ENCODE measurements around the gene SERINC4.

SERINC4 gene

DNA sequence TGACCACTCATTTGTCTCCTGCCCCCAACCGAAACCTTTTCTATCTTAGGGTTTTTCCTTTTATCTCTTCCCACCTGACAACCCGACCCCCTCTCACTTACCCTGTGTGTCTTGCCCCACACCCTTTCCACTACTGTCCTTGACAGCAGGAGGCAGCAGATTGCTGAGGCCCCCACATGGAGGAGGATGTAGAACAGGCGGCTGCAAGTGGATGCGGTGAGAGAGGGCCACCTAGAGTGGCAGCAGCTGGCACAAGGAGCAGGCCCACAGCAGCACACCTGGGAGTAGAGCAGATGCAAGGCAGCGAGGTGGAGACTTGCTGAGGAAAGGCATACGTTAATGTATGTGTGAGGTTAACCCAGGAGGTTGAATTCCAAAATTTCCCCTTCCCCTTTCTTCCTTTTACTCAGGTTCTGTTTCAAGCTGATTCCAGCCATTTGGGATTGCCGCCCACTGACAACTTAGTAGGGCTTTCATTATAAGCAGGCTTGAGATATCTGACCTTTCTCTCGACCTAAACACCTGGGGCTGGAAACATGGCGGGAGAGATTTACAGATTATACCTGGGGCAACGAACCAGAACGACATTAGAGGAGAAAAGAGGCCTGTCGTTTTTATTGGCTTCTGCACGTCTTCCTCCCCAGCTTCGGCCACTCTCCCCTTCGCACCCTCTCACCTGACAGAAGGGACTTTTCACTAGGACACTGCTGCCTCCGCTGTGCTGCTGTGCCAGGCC is 643 bp downstream of the SERINC4 start:
- FAIRE-seq (no peak), DNase-seq (ENCODE audit: low spot score) (no peak)

- DNase-seq (ENCODE audit: low spot score) (no peak), FAIRE-seq (no peak)
These were observed 3.5 kb downstream of the SERINC4 start for GRCh38 chr15:43796566-43796965.

- DNase-seq (ENCODE audit: low spot score) = no peak
- no peak for FAIRE-seq
These were observed 4.0 kb downstream of the SERINC4 start for GRCh38 chr15:43795997-43796396.

DNA sequence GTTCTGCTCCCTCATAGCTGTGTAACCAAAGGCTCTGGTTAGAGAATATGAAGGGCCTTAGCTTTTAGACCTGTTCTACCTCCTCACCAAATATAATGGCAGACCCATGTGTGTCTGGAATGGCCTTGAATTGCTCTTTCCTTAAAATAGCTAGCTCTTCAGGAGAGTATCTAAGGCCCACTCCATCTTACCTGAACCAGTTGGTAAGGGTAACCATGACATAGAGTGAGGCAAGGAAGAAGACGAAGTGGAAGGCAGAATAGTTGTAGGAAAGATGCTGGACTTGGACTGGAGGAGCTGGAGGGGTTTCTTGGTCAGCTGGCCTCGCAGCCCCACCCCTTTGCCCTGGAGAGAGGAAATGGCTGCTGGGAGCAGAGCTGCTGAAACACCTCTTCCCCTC is 4.8 kb downstream of the SERINC4 start:
- FAIRE-seq (no peak), DNase-seq (ENCODE audit: low spot score) (no peak)

DNA sequence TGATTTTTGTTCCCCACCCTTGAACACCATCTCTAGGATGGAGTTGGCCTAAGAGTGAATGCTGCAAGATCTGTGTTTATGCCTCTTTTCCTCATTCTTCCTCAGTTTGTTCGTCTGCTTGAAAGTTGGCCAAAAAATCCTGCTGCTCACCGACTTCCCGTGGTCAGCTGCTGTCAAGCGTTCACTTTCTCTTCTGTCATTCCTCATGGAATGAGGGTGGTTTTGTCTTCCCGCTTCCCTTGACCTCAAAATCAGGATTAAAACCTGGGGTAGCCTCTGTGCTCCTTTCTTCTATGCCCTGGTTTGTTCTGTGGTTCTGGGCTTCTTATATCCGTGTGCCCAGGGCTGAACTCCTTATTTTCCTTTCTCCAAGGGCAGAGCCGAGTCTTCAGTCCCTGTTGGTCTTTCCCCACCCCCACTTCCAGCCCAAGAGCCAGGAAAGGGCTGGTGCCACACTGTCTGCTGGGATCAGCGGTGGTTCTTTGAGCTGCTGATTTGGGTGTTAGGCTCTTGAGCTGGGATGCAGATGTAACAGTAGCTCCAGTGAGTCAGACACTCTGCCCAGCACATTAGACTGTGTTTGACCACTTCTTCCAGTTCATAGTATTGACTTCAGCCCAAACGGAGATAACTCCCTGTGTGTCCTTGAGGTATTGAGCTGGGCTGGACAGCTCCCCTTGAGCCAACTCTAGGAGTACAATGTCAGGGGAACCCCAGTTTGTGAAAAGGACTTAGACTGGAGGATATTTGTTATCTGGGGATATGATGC is 5.6 kb downstream of the SERINC4 start:
- DNase-seq (ENCODE audit: low spot score) (no peak), FAIRE-seq (no peak)

GRCh38 chr15:43793647-43794046 is 6.4 kb downstream of the SERINC4 start:
- no peak for DNase-seq (ENCODE audit: low spot score)

DNA sequence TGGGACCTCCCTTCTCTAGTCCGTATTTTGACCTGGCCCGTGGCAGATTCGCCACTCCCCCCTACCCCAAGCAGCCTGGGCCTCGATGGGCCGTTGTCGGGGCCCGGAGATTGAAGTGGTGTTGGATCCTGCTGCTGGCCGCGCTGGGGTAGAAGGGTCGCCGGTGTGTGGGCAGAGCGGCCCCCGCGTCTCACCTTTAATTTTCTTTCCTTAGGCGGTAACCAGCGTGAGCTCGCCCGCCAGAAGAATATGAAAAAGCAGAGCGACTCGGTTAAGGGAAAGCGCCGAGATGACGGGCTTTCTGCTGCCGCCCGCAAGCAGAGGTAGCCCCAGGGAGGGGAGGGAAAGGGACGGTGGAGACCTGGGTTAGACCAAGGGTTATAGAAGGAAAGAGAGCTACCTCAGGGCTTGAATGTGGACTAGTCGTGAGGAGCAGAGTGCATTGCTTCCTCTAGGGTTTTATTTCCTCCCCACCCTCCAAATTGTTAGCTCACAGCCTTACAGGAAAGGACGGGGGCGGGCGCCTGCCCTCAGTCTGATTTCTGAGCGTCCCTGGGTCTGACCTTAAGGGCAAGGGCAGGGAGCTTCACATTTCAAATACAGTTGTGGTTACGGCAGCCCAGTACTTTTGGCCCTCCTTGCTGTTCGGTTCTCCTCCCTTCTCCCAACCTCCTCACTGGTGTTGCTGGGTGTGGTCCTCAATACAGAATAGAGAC is 7.1 kb downstream of the SERINC4 start:
- FAIRE-seq = no peak
- peak; percentile 25 for DNase-seq (ENCODE audit: low spot score)

More at GRCh38 chr15:43793647-43794046, 6.4 kb downstream of the SERINC4 start:
- no peak for FAIRE-seq

DNA sequence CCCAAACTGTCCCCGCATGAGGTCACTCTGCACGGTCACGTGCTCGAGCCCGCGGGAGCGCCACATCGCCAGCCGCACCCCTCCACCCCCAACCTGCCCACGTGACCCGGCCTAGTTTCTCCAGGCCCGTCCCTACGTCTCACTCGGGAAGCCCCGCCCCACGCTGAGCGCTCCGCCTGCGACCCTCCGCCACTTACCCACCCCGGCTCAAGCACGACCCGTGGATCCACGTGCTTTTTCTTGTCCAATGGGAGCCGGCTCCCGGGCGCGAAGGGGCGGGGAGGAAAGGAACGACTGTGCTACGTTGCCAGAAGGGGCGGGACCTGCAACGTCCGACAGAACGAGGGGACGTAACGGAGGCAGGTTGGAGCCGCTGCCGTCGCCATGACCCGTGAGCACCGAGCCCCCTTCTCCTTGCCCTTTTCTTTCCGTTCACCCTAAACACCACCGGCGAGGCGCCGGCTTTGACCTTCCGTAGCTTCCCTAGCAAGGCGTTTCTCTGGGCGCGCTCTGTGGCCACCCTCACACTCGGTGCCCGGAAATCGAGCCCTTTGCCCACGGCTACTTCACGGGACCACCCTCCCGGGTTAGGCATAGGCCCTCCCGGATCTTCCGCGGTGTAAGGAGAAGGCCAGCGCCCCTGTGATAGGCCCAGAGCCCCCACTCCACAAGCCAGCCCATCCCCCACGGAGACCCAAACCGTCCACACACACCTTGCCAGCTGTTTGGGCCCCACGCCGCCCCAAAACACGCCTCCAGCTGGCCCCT is 7.8 kb downstream of the SERINC4 start, which contains the start of gene SERF2:
SERF2 (plus strand) TSS at position 328 of the 768 bp plus-strand sequence; CDS start at position 385, 57 bp downstream.
- peak; percentile 67 for FAIRE-seq
- DNase-seq (ENCODE audit: low spot score) = peak; percentile 99

DNA sequence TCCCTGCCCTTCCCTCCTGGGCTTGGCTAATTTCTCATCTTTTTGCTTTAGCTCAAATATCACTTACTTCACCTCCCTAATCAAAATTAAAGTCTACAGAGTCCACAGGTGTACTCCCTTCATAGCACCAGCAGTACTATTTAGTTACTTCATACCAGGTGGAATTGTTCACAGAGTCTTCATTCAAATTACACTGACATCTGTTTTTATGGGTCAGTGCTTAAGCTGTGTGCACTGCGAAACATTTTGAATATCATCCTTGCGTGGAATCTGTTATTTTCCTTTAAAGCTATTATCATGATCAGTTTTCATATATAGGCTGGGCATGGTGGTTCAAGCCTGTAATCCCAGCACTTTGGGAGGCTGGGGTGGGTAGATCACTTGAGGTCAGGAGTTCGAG is 10.6 kb downstream of the SERINC4 start:
- FAIRE-seq (no peak), DNase-seq (ENCODE audit: low spot score) (no peak)

- FAIRE-seq (no peak), DNase-seq (ENCODE audit: low spot score) (no peak)
These were observed 21.0 kb downstream of the SERINC4 start for GRCh38 chr15:43779016-43779415.

- DNase-seq (ENCODE audit: low spot score) (no peak), FAIRE-seq (no peak)
These were observed 22.6 kb downstream of the SERINC4 start for GRCh38 chr15:43777267-43777914.

GRCh38 chr15:43776718-43777266 is 23.2 kb downstream of the SERINC4 start, which contains the start of gene ELL3:
ELL3 (minus strand) TSS chr15:43776966; CDS start chr15:43776901, 65 bp downstream.
- no peak for FAIRE-seq

GRCh38 chr15:43776101-43776717 is 23.8 kb downstream of the SERINC4 start:
- FAIRE-seq (no peak), DNase-seq (ENCODE audit: low spot score) (no peak)

More at GRCh38 chr15:43776718-43777266, 23.2 kb downstream of the SERINC4 start, which contains the start of gene ELL3:
- DNase-seq (ENCODE audit: low spot score) = no peak

DNA sequence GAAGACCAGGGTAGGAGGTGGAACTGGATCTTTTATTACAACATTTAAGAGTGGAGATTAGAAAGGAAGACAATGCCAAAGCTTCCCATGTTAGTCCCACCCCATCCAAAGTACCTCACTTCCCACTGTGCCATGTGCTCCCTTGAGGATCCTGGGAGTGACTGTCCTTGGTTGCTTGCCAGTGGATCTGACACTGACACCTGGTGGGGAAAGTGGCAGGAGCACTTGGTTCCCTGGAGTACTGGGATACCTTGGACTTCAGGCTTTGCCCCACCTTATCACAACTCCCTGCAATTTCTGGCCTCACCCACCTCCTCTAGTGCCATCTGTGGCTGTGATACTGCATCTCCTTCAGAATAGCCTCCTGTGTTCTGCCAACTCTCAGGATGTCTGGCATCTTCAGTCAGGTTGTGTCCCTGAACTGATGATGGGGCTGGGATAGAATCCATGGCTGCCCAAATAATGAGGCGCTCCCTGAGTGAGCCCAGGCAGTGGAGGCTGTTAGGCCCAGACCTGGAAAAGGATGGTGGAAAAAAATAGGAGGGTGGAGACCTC is 24.5 kb downstream of the SERINC4 start:
- no peak for FAIRE-seq

GRCh38 chr15:43774062-43774461 is 26.0 kb downstream of the SERINC4 start:
- DNase-seq (ENCODE audit: low spot score) = no peak
- no peak for FAIRE-seq

More for the DNA sequence above, 24.5 kb downstream of the SERINC4 start:
- DNase-seq (ENCODE audit: low spot score) = peak; percentile 49

DNA sequence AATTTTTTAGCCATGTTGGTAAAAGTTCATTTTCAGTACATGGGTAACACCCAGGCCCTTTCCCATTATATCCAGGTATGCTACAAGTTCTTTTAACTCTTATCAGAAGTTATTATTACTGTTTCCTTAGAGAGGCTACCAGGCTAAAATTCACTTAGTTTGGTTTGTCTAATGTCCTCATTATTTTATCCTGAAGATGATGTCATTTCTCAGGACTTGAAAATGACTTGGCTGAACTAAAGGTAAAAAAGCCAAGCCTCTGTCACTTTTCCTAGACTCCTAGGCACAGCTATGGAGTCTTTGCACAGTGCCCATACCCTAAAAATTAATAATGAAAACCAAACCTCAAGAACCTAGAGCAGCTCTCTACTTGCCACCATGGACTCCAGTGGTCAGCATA is 27.4 kb downstream of the SERINC4 start:
- FAIRE-seq (no peak), DNase-seq (ENCODE audit: low spot score) (no peak)

GRCh38 chr15:43771816-43772215 is 28.2 kb downstream of the SERINC4 start:
- FAIRE-seq (no peak), DNase-seq (ENCODE audit: low spot score) (no peak)

DNA sequence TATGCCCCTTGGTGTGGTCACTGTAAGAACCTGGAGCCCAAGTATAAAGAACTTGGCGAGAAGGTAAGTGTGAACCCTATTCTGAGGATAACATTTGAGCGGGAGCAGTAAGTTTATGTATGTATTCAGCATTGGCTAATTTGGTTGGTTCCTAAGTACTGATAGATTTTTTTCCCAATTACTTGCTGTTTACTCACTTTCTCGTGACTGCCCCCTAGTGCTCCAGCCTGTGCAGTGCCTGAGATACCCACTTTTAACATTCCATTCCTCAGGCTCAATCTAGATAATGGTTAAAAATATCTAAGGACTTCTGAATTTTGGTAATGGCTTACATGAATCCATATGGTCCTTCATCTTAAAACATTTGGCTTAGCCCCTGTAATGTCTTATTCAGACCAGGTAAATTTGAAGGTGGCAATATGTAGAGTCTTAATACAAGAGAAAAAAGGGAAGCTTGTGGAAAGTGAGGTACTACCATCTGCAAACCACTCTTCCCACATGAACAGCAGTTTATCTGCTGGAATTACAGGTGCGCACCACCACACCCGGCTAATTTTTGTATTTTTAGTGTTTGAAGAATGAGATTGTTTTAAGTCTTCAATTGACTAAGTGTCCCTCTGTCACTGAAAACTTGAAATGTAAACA is 30.3 kb downstream of the SERINC4 start:
- FAIRE-seq (no peak), DNase-seq (ENCODE audit: low spot score) (peak; percentile 56)
